IPS-18c (cell line): ENCODE measurements around the gene ZFAND3.

Source experiments
- H3K4me3 ChIP-seq: 2 replicates; pipeline ENCODE4 v1.7.0; 2013; ENCODE audit warnings: low read depth, mild to moderate bottlenecking, low read length, moderate library complexity; ENCODE audit not compliant: insufficient read depth
- H3K9me3 ChIP-seq: one replicate; pipeline ENCODE4 v1.6.1; 2013; ENCODE audit warnings: mild to moderate bottlenecking, low read length, moderate library complexity; ENCODE audit not compliant: control insufficient read depth, insufficient read depth

Gene ZFAND3

GRCh38 chr6:38182426-38182825 lies 362.9 kb downstream of the ZFAND3 start:
- H3K9me3 ChIP-seq = no peaks in the 10 kb centered on the region
- no peak overlapping the region for H3K4me3 ChIP-seq

- H3K9me3 ChIP-seq = no peaks in the 10 kb centered on the region
- H3K4me3 ChIP-seq = no peak overlapping the region
Observed at GRCh38 chr6:38183856-38184584, 364.5 kb downstream of the ZFAND3 start.

GRCh38 chr6:38184585-38185080 lies 365.1 kb downstream of the ZFAND3 start:
- Histone ChIP-seq H3K4me3 (no peak overlapping the region), H3K9me3 (no peaks in the 10 kb centered on the region)

GRCh38 chr6:38185244-38185643 lies 365.7 kb downstream of the ZFAND3 start:
- H3K4me3 ChIP-seq = no peak overlapping the region
- no peaks in the 10 kb centered on the region for H3K9me3 ChIP-seq

GRCh38 chr6:38185752-38186151 lies 366.2 kb downstream of the ZFAND3 start:
- H3K9me3 ChIP-seq = no peaks in the 10 kb centered on the region
- no peak overlapping the region for H3K4me3 ChIP-seq

- Histone ChIP-seq H3K4me3 (no peak overlapping the region), H3K9me3 (no peaks in the 10 kb centered on the region)
Observed at GRCh38 chr6:38187325-38187724, 367.8 kb downstream of the ZFAND3 start.

- Histone ChIP-seq H3K9me3 (no peaks in the 10 kb centered on the region), H3K4me3 (no peak overlapping the region)
Observed at GRCh38 chr6:38187811-38188590, 368.5 kb downstream of the ZFAND3 start.

GRCh38 chr6:38188677-38189335 lies 369.3 kb downstream of the ZFAND3 start:
- no peak overlapping the region for H3K4me3 ChIP-seq
- no peaks in the 10 kb centered on the region for H3K9me3 ChIP-seq

- Histone ChIP-seq H3K4me3 (no peak overlapping the region), H3K9me3 (no peaks in the 10 kb centered on the region)
Observed at GRCh38 chr6:38191418-38191817, 371.9 kb downstream of the ZFAND3 start.

GRCh38 chr6:38192011-38192410 lies 372.5 kb downstream of the ZFAND3 start:
- Histone ChIP-seq H3K9me3 (no peaks in the 10 kb centered on the region), H3K4me3 (no peak overlapping the region)

GRCh38 chr6:38192487-38192886 lies 373.0 kb downstream of the ZFAND3 start:
- Histone ChIP-seq H3K4me3 (no peak overlapping the region), H3K9me3 (no peaks in the 10 kb centered on the region)

- H3K9me3 ChIP-seq = no peaks in the 10 kb centered on the region
- H3K4me3 ChIP-seq = no peak overlapping the region
Observed at GRCh38 chr6:38193051-38193450, 373.5 kb downstream of the ZFAND3 start.

GRCh38 chr6:38193481-38194281 lies 374.2 kb downstream of the ZFAND3 start:
- H3K4me3 ChIP-seq = no peak overlapping the region

GRCh38 chr6:38194282-38194572 lies 374.7 kb downstream of the ZFAND3 start:
- H3K4me3 ChIP-seq = no peak overlapping the region
- H3K9me3 ChIP-seq = peaks cover 2% of the 10 kb centered on the region

More at GRCh38 chr6:38193481-38194281, 374.2 kb downstream of the ZFAND3 start:
- no peaks in the 10 kb centered on the region for H3K9me3 ChIP-seq

- peaks cover 2% of the 10 kb centered on the region for H3K9me3 ChIP-seq
- no peak overlapping the region for H3K4me3 ChIP-seq
Observed at GRCh38 chr6:38194589-38194988, 375.1 kb downstream of the ZFAND3 start.

- peaks cover 2% of the 10 kb centered on the region for H3K9me3 ChIP-seq
- no peak overlapping the region for H3K4me3 ChIP-seq
Observed at GRCh38 chr6:38195113-38195635, 375.6 kb downstream of the ZFAND3 start.

GRCh38 chr6:38198219-38198618 lies 378.7 kb downstream of the ZFAND3 start:
- Histone ChIP-seq H3K4me3 (no peak overlapping the region), H3K9me3 (peaks cover 2% of the 10 kb centered on the region)
